Right lobe of liver (tissue), 6 donors: ENCODE results near the gene DNMT3A. TPM values are rescaled to one million over a fixed set of nuclear protein-coding genes. Genes with fewer than 3 reads are reported as not detected.

Experiments used
- ATAC-seq, 4 donors: fragments of 200-7000 bp; cut with Tn5 transposase; one replicate each; pipeline ENCODE4 v1.9.1; 2020; ENCODE audit warnings: mild to moderate bottlenecking in 4 of 4, moderate library complexity in 4 of 4
- DNase-seq, 3 donors: peaks; one replicate each; pipeline ENCODE4 v3.0.0-alpha.2; 2020
- H3K27ac ChIP-seq, 3 donors: fragments of 200-600 bp; one replicate each; pipeline ENCODE4 v1.8.0; 2022
- H3K27me3 ChIP-seq, 2 donors: fragments of 200-600 bp; one replicate each; pipeline ENCODE4 v1.8.0; 2022
- H3K36me3 ChIP-seq, 4 donors: fragments of 200-600 bp; sonication (generic) in 1 of 4; one replicate each; pipeline versions ENCODE4 v1.5.1 to v1.8.0; 2017 to 2022; ENCODE audit warnings: control low read depth in 1 of 4
- H3K4me1 ChIP-seq, 4 donors: fragments of 200-600 bp; sonication (generic) in 1 of 4; one replicate each; pipeline versions ENCODE4 v1.5.1 to v1.8.0; 2017 to 2022; ENCODE audit warnings: control low read depth in 1 of 4
- H3K4me3 ChIP-seq, 3 donors: fragments of 200-600 bp; one replicate each; pipeline ENCODE4 v1.8.0; 2022
- H3K9me3 ChIP-seq, 4 donors: fragments of 200-600 bp; sonication (generic) in 1 of 4; one replicate each; pipeline versions ENCODE4 v1.5.1 to v1.8.0; 2017 to 2022; ENCODE audit warnings: control low read depth in 1 of 4
- CTCF ChIP-seq, 4 donors: fragments of 200-600 bp in 3 of 4; fragments of 450-650 bp in 1 of 4; IDR thresholded peaks; one replicate each; pipeline versions ENCODE4 v1.5.1 to v1.8.0; 2016 to 2022; ENCODE audit warnings: antibody characterized with exemption in 4 of 4, mild to moderate bottlenecking in 2 of 4
- POLR2A ChIP-seq: fragments of 450-650 bp; IDR thresholded peaks from one replicate; pipeline ENCODE4 v1.6.1; 2017; ENCODE audit warnings: antibody characterized with exemption, mild to moderate bottlenecking
- WGBS: methylation state at CpG from one replicate; pipeline ENCODE4 v1.1.6; 2018; ENCODE audit warnings: low coverage, low lambda C conversion rate; ENCODE audit not compliant: insufficient coverage; ENCODE audit errors: missing lambda C conversion rate; 5-methylcytosine and 5-hydroxymethylcytosine counted together
- intact Hi-C, 2 donors: fragments of 100-400 bp; cut with DNase I; formaldehyde crosslinking; loops; one replicate each; pipeline versions ENCODE4 v1.11.2 to v1.14.1; 2022
- total RNA-seq, 6 experiments: library from RNA; depleted of rRNA in 2 of 6; stranded (reverse); fragments of >200 nt in 2 of 6; fragmentation: NEBNext Ultra II Directional in 3 of 6; extraction: Animal tissue kit (Norgen Biotek cat#: 25700) in 3 of 6; gene quantifications; one replicate each; pipeline versions ENCODE4 v1.1.0 to v1.2.4, GENCODE V29; 2016 to 2023
- donor health status: DM: no; HTN: yes; CAD: no.
- donor health status: DM: no; HTN: no; CAD: no.
- donor health status: DM: no; HTN: no; CAD: no.
- donor health status: DM: no; HTN: yes; CAD: no.
- donor health status: DM: no; HTN: yes; CAD: no.

DNMT3A gene
- total RNA-seq, 6 experiments from 2014 or later: 4.9 to 13.3 (median 9.3) TPM

GRCh38 chr2:25262288-25262687, 79.4 kb downstream of the DNMT3A start:
- Histone ChIP-seq H3K9me3 (no peaks in the 10 kb centered on the region), H3K27ac (no peak overlapping the region), H3K4me1 (no peaks in the 10 kb centered on the region), H3K4me3 (no peak overlapping the region), H3K36me3 (no peaks in the 10 kb centered on the region), H3K27me3 (no peaks in the 10 kb centered on the region)
- 80% methylated on average over 1 of the region's 1 CpG for WGBS
- intact Hi-C loops: no loop called here
- TF ChIP-seq POLR2A (no peak), CTCF (IDR thresholded peaks at IDR 0.05) (no peak)
- ATAC-seq (no peak), DNase-seq (no peak)

GRCh38 chr2:25259737-25260124, 82.0 kb downstream of the DNMT3A start:
- no peaks in the 10 kb centered on the region for H3K4me1 ChIP-seq
- no peak for TF ChIP-seq POLR2A
- TF ChIP-seq CTCF (IDR thresholded peaks at IDR 0.05): no peak
- 88% methylated on average over 4 of the region's 7 CpGs for WGBS

GRCh38 chr2:25258847-25259736, 82.6 kb downstream of the DNMT3A start:
- Histone ChIP-seq H3K36me3 (no peaks in the 10 kb centered on the region), H3K27me3 (no peaks in the 10 kb centered on the region), H3K4me3 (no peak overlapping the region), H3K4me1 (no peaks in the 10 kb centered on the region), H3K27ac (no peak overlapping the region), H3K9me3 (no peaks in the 10 kb centered on the region)
- WGBS: 77% methylated on average over 7 of the region's 9 CpGs
- ATAC-seq (no peak), DNase-seq (no peak)
- intact Hi-C loops: no loop called here
- TF ChIP-seq POLR2A (no peak), CTCF (IDR thresholded peaks at IDR 0.05) (no peak)

More at GRCh38 chr2:25259737-25260124, 82.0 kb downstream of the DNMT3A start:
- Histone ChIP-seq H3K27me3 (no peaks in the 10 kb centered on the region), H3K9me3 (no peaks in the 10 kb centered on the region), H3K36me3 (no peaks in the 10 kb centered on the region), H3K4me3 (no peak overlapping the region), H3K27ac (no peak overlapping the region)
- ATAC-seq: no peak
- no peak for DNase-seq
- intact Hi-C loops: no loop called here

GRCh38 chr2:25257931-25258846, 83.5 kb downstream of the DNMT3A start:
- Histone ChIP-seq H3K4me3 (no peak overlapping the region), H3K36me3 (no peaks in the 10 kb centered on the region), H3K27me3 (no peaks in the 10 kb centered on the region), H3K4me1 (no peaks in the 10 kb centered on the region), H3K9me3 (no peaks in the 10 kb centered on the region), H3K27ac (no peak overlapping the region)
- no peak for TF ChIP-seq POLR2A
- no peak for TF ChIP-seq CTCF (IDR thresholded peaks at IDR 0.05)
- DNase-seq (no peak), ATAC-seq (no peak)
- WGBS: 91% methylated on average over 5 of the region's 9 CpGs
- intact Hi-C loops: no loop called here
